Measurements from ENCODE around the gene LGALS1.
"Not testable (repeated sequence)": the region's sequence is repeated elsewhere in the genome, so short reads cannot be mapped to it uniquely, and the experiment has no call there.

LGALS1 gene

GRCh38 chr22:37655252-37655563 lies 20.2 kb upstream of the LGALS1 start:
- no peak overlapping the region for H3K4me2 ChIP-seq (ENCODE audit: low read length)
- peaks cover 31% of the 10 kb centered on the region for H3K36me3 ChIP-seq (ENCODE audit: insufficient read depth, low read length)
- H3K79me2 ChIP-seq (ENCODE audit: insufficient read depth, low read length): peaks cover 12% of the 10 kb centered on the region
- H2AFZ ChIP-seq (ENCODE audit: low read length): no peak overlapping the region
- H3K9ac ChIP-seq (ENCODE audit: low read length): no peak overlapping the region
- no peaks in the 10 kb centered on the region for H4K20me1 ChIP-seq (ENCODE audit: insufficient read depth, low read length)
- no peaks in the 10 kb centered on the region for H3K9me3 ChIP-seq (ENCODE audit: low read length)
- TF ChIP-seq CTCF (IDR thresholded peaks at IDR 0.05; ENCODE audit: low read length): no peak
- H3K4me1 ChIP-seq (ENCODE audit: insufficient read depth, low read length, severe bottlenecking): peaks cover 14% of the 10 kb centered on the region
- H3K9me2 ChIP-seq (ENCODE audit: low read depth, low read length): no peaks in the 10 kb centered on the region
- no peak overlapping the region for H3K4me3 ChIP-seq (ENCODE audit: low read depth, low read length, poor library complexity, severe bottlenecking)
- H3F3A ChIP-seq (ENCODE audit: insufficient read depth, low read length): no peaks in the 10 kb centered on the region
- no peaks in the 10 kb centered on the region for H3K27me3 ChIP-seq (ENCODE audit: insufficient read depth, low read length)
- no peak overlapping the region for H3K27ac ChIP-seq (ENCODE audit: low read depth, low read length, poor library complexity, severe bottlenecking)

- H3K27ac ChIP-seq (ENCODE audit: low read depth, low read length, poor library complexity, severe bottlenecking): peak overlapping the region; percentile 65
- not testable (repeated sequence) for H3K9me3 ChIP-seq (ENCODE audit: low read length); H4K20me1 ChIP-seq (ENCODE audit: insufficient read depth, low read length); H3F3A ChIP-seq (ENCODE audit: insufficient read depth, low read length); H3K27me3 ChIP-seq (ENCODE audit: insufficient read depth, low read length); H3K4me2 ChIP-seq (ENCODE audit: low read length); H3K4me3 ChIP-seq (ENCODE audit: low read depth, low read length, poor library complexity, severe bottlenecking); H2AFZ ChIP-seq (ENCODE audit: low read length); H3K9me2 ChIP-seq (ENCODE audit: low read depth, low read length); H3K9ac ChIP-seq (ENCODE audit: low read length)
- H3K36me3 ChIP-seq (ENCODE audit: insufficient read depth, low read length): peaks cover 28% of the 10 kb centered on the region
- peaks cover 26% of the 10 kb centered on the region for H3K79me2 ChIP-seq (ENCODE audit: insufficient read depth, low read length)
- H3K4me1 ChIP-seq (ENCODE audit: insufficient read depth, low read length, severe bottlenecking): peaks cover 28% of the 10 kb centered on the region
Measured at GRCh38 chr22:37656583-37656982, 18.9 kb upstream of the LGALS1 start.

- Histone ChIP-seq H2AFZ (ENCODE audit: low read length) (no peak overlapping the region), H3F3A (ENCODE audit: insufficient read depth, low read length) (no peaks in the 10 kb centered on the region), H3K27me3 (ENCODE audit: insufficient read depth, low read length) (no peaks in the 10 kb centered on the region), H3K27ac (ENCODE audit: low read depth, low read length, poor library complexity, severe bottlenecking) (peak overlapping the region; percentile 91), H3K9ac (ENCODE audit: low read length) (peak overlapping the region; percentile 77), H3K36me3 (ENCODE audit: insufficient read depth, low read length) (peaks cover 28% of the 10 kb centered on the region; the same call in 1 of the 2 replicates), H3K4me3 (ENCODE audit: low read depth, low read length, poor library complexity, severe bottlenecking) (peak overlapping the region; percentile 82), H3K4me2 (ENCODE audit: low read length) (peak overlapping the region; percentile 93), H3K9me3 (ENCODE audit: low read length) (no peaks in the 10 kb centered on the region), H3K4me1 (ENCODE audit: insufficient read depth, low read length, severe bottlenecking) (peaks cover 39% of the 10 kb centered on the region), H3K9me2 (ENCODE audit: low read depth, low read length) (no peaks in the 10 kb centered on the region), H4K20me1 (ENCODE audit: insufficient read depth, low read length) (no peaks in the 10 kb centered on the region), H3K79me2 (ENCODE audit: insufficient read depth, low read length) (peaks cover 36% of the 10 kb centered on the region)
- no peak for TF ChIP-seq EZH2 (IDR thresholded peaks at IDR 0.05; ENCODE audit: borderline replicate concordance, low read length)
- TF ChIP-seq CTCF (IDR thresholded peaks at IDR 0.05; ENCODE audit: low read length): no peak
Measured at GRCh38 chr22:37657590-37658132, 17.8 kb upstream of the LGALS1 start.

Measured in OCI-LY1 (cell line).